Fibroblast of skin of abdomen (primary cell): Measurements from ENCODE around the gene TMEM131.

Source experiments
- DNase-seq: peaks from one replicate; pipeline ENCODE4 v3.0.0-alpha.2; 2013

Gene TMEM131

GRCh38 chr2:97735161-97735561 is 260.6 kb downstream of the TMEM131 start:
- no peak for DNase-seq

- no peak for DNase-seq
These were observed 261.4 kb downstream of the TMEM131 start for GRCh38 chr2:97734061-97735051.

GRCh38 chr2:97733341-97734035 is 262.3 kb downstream of the TMEM131 start:
- no peak for DNase-seq

- DNase-seq = no peak
These were observed 263.1 kb downstream of the TMEM131 start for GRCh38 chr2:97732436-97733340.

- DNase-seq = no peak
These were observed 264.3 kb downstream of the TMEM131 start for GRCh38 chr2:97731274-97732020.

- no peak for DNase-seq
These were observed 265.5 kb downstream of the TMEM131 start for GRCh38 chr2:97730245-97730644.

GRCh38 chr2:97728091-97728731 is 267.5 kb downstream of the TMEM131 start:
- DNase-seq = no peak

- no peak for DNase-seq
These were observed 268.5 kb downstream of the TMEM131 start for GRCh38 chr2:97727296-97727695.

GRCh38 chr2:97726261-97727064 is 269.3 kb downstream of the TMEM131 start:
- no peak for DNase-seq

- no peak for DNase-seq
These were observed 270.6 kb downstream of the TMEM131 start for GRCh38 chr2:97724946-97725688.

- no peak for DNase-seq
These were observed 271.2 kb downstream of the TMEM131 start for GRCh38 chr2:97724501-97724900.

GRCh38 chr2:97724073-97724410 is 271.7 kb downstream of the TMEM131 start:
- no peak for DNase-seq

- no peak for DNase-seq
These were observed 272.3 kb downstream of the TMEM131 start for GRCh38 chr2:97723156-97724072.

- DNase-seq = peak; percentile 13
These were observed 273.5 kb downstream of the TMEM131 start for GRCh38 chr2:97722227-97722626.

GRCh38 chr2:97720746-97721145 is 275.0 kb downstream of the TMEM131 start:
- no peak for DNase-seq

- no peak for DNase-seq
These were observed 276.2 kb downstream of the TMEM131 start for GRCh38 chr2:97719362-97720155.

GRCh38 chr2:97718942-97719341 is 276.8 kb downstream of the TMEM131 start:
- DNase-seq = no peak
